ENCODE measurements around the gene ARHGAP18.

GRCh38 chr6:129623008-129623732, 86.8 kb downstream of the ARHGAP18 start:
- TF ChIP-seq, protein P1, sequence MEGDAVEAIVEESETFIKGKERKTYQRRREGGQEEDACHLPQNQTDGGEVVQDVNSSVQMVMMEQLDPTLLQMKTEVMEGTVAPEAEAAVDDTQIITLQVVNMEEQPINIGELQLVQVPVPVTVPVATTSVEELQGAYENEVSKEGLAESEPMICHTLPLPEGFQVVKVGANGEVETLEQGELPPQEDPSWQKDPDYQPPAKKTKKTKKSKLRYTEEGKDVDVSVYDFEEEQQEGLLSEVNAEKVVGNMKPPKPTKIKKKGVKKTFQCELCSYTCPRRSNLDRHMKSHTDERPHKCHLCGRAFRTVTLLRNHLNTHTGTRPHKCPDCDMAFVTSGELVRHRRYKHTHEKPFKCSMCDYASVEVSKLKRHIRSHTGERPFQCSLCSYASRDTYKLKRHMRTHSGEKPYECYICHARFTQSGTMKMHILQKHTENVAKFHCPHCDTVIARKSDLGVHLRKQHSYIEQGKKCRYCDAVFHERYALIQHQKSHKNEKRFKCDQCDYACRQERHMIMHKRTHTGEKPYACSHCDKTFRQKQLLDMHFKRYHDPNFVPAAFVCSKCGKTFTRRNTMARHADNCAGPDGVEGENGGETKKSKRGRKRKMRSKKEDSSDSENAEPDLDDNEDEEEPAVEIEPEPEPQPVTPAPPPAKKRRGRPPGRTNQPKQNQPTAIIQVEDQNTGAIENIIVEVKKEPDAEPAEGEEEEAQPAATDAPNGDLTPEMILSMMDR (IDR thresholded peaks at IDR 0.05): no peak
- TF ChIP-seq POLR2A (IDR thresholded peaks at IDR 0.05): no peak

Measured in testis (tissue), 2 donors.